CD4-positive, alpha-beta T cell (primary cell): ENCODE results near the gene ERN2. TPM values are rescaled to one million over a fixed set of nuclear protein-coding genes. Genes with fewer than 3 reads are reported as not detected.

Source experiments
- ATAC-seq: fragments of 200-7000 bp; cut with Tn5 transposase; one replicate; pipeline ENCODE4 v1.10.0; 2022; ENCODE audit warnings: mild to moderate bottlenecking; ENCODE audit not compliant: poor library complexity
- CTCF ChIA-PET: fragments of 350-600 bp; sonication (Branson Sonifier 250); formaldehyde crosslinking; loops from one replicate; lab custom pipeline; 2021; ENCODE audit warnings: antibody characterized with exemption, inconsistent platforms; lab: Charles Lee
- POLR2A ChIA-PET: fragments of 350-600 bp; sonication (Branson Sonifier 250); formaldehyde crosslinking; loops from one replicate; lab custom pipeline; 2021; ENCODE audit warnings: antibody characterized with exemption, inconsistent platforms; lab: Charles Lee
- DNase-seq, 14 experiments: peaks; one replicate each; pipeline ENCODE4 v3.0.0-alpha.2; 2013 to 2020; ENCODE audit warnings: mixed read lengths in 2 of 14
- H3K27ac ChIP-seq, 2 donors: one replicate each; pipeline versions ENCODE4 v1.5.1 to v1.7.0; 2013; ENCODE audit warnings: low read length in 2 of 2, low read depth in 1 of 2, mild to moderate bottlenecking in 1 of 2
- H3K27me3 ChIP-seq, 2 experiments: 1 replicate in 1 of 2; 2 replicates in 1 of 2; pipeline versions ENCODE4 v1.6.1 to v1.7.0; 2013; ENCODE audit warnings: low read length in 2 of 2, control low read depth in 1 of 2, mild to moderate bottlenecking in 1 of 2, moderate library complexity in 1 of 2; ENCODE audit not compliant: insufficient read depth in 2 of 2, control insufficient read depth in 1 of 2
- H3K36me3 ChIP-seq: one replicate; pipeline ENCODE4 v1.6.1; 2013; ENCODE audit warnings: low read length, control low read depth; ENCODE audit not compliant: insufficient read depth
- H3K4me1 ChIP-seq: one replicate; pipeline ENCODE4 v1.6.1; 2013; ENCODE audit warnings: low read length, control low read depth; ENCODE audit not compliant: insufficient read depth
- H3K4me3 ChIP-seq: one replicate; pipeline ENCODE4 v1.5.1; 2013; ENCODE audit warnings: mild to moderate bottlenecking, low read length, moderate library complexity
- H3K9me3 ChIP-seq, 2 experiments: 1 replicate in 1 of 2; 2 replicates in 1 of 2; pipeline versions ENCODE4 v1.6.1 to v1.7.0; 2013; ENCODE audit warnings: low read length in 2 of 2, mild to moderate bottlenecking in 2 of 2, control low read depth in 1 of 2, moderate library complexity in 1 of 2; ENCODE audit not compliant: control insufficient read depth in 1 of 2, insufficient read depth in 1 of 2
- H3K27ac Mint-ChIP-seq: one replicate; pipeline ENCODE4 v1.8.0; 2020; ENCODE audit warnings: mixed read lengths
- H3K27me3 Mint-ChIP-seq: one replicate; pipeline ENCODE4 v1.8.0; 2021; ENCODE audit warnings: mixed read lengths
- H3K36me3 Mint-ChIP-seq: one replicate; pipeline ENCODE4 v1.8.0; 2021; ENCODE audit warnings: low read depth, mixed read lengths
- H3K4me1 Mint-ChIP-seq: one replicate; pipeline ENCODE4 v1.8.0; 2021; ENCODE audit warnings: low read depth, mixed read lengths
- H3K4me3 Mint-ChIP-seq: one replicate; pipeline ENCODE4 v1.8.0; 2020; ENCODE audit warnings: mild to moderate bottlenecking, mixed read lengths
- H3K9me3 Mint-ChIP-seq: one replicate; pipeline ENCODE4 v1.8.0; 2020; ENCODE audit warnings: mixed read lengths
- CTCF ChIP-seq: fragments of 200-600 bp; IDR thresholded peaks from one replicate; pipeline ENCODE4 v1.8.0; 2022; ENCODE audit warnings: antibody characterized with exemption, mild to moderate bottlenecking
- intact Hi-C, 2 experiments: fragments of 100-400 bp; cut with DNase I in 1 of 2; cut with micrococcal nuclease in 1 of 2; formaldehyde crosslinking; loops; one replicate each; pipeline versions ENCODE4 v1.15.1 to v1.9.0; 2023 to 2025; cut with DNase I, micrococcal nuclease
- total RNA-seq, 174 experiments: library from RNA in 2 of 174; stranded (reverse) in 2 of 174; gene quantifications; one replicate each; pipeline ENCODE4 v1.2.3 and lab custom pipeline; 2021 to 2026

The ERN2 gene
- total RNA-seq, 2 experiments from 2014 or later = not detected

- H3K27ac ChIP-seq = no peak overlapping the region
- H3K9me3 ChIP-seq = peaks cover 5 to 7% of the 10 kb centered on the region in 2 experiments
- no peak for TF ChIP-seq CTCF
- H3K27me3 ChIP-seq = peaks cover 7% of the 10 kb centered on the region in 2 experiments
- no peaks in the 10 kb centered on the region for H3K36me3 Mint-ChIP-seq
- H3K4me1 ChIP-seq = no peaks in the 10 kb centered on the region
- no peaks in the 10 kb centered on the region for H3K4me1 Mint-ChIP-seq
- DNase-seq (no peak), ATAC-seq (no peak)
- no peak overlapping the region for H3K4me3 ChIP-seq
- H3K9me3 Mint-ChIP-seq = peaks cover 3% of the 10 kb centered on the region
- POLR2A ChIA-PET = no interaction called here
- no peaks in the 10 kb centered on the region for H3K36me3 ChIP-seq
- intact Hi-C loops = no loop called here
- peaks cover 40% of the 10 kb centered on the region for H3K27me3 Mint-ChIP-seq
- H3K4me3 Mint-ChIP-seq = no peak overlapping the region
- no peak overlapping the region for H3K27ac Mint-ChIP-seq
- CTCF ChIA-PET = no interaction called here
These were observed 7.5 kb downstream of the ERN2 start for GRCh38 chr16:23705517-23705902.

GRCh38 chr16:23704772-23705516, 8.1 kb downstream of the ERN2 start:
- POLR2A ChIA-PET = no interaction called here

GRCh38 chr16:23702951-23703350, 10.1 kb downstream of the ERN2 start:
- Mint-ChIP-seq H3K36me3 (no peaks in the 10 kb centered on the region), H3K4me3 (no peak overlapping the region), H3K4me1 (no peaks in the 10 kb centered on the region), H3K9me3 (peaks cover 3% of the 10 kb centered on the region), H3K27ac (no peak overlapping the region), H3K27me3 (peaks cover 26% of the 10 kb centered on the region)
- intact Hi-C loops = loop anchor here in 1 of 2 experiments (5.0 kb wide), 1 partner anchor 49 kb away; no protein-coding TSS in a partner anchor
- DNase-seq (no peak), ATAC-seq (no peak)
- H3K36me3 ChIP-seq = no peaks in the 10 kb centered on the region
- peaks cover 8% of the 10 kb centered on the region for H3K4me1 ChIP-seq
- TF ChIP-seq CTCF = no peak
- ChIA-PET CTCF (no interaction called here), POLR2A (no interaction called here)
- peaks cover 0 to 4% of the 10 kb centered on the region in 2 experiments for H3K27me3 ChIP-seq
- no peak overlapping the region for H3K27ac ChIP-seq
- H3K4me3 ChIP-seq = no peak overlapping the region
- H3K9me3 ChIP-seq = no peaks in the 10 kb centered on the region

More at GRCh38 chr16:23704772-23705516, 8.1 kb downstream of the ERN2 start:
- no peak for ATAC-seq
- H3K4me3 ChIP-seq = no peak overlapping the region
- peaks cover 5% of the 10 kb centered on the region in 2 experiments for H3K9me3 ChIP-seq
- H3K27ac ChIP-seq = no peak overlapping the region
- Mint-ChIP-seq H3K36me3 (no peaks in the 10 kb centered on the region), H3K9me3 (peaks cover 3% of the 10 kb centered on the region), H3K4me1 (no peaks in the 10 kb centered on the region), H3K27ac (no peak overlapping the region), H3K27me3 (peaks cover 34% of the 10 kb centered on the region), H3K4me3 (no peak overlapping the region)
- TF ChIP-seq CTCF = no peak
- no peaks in the 10 kb centered on the region for H3K36me3 ChIP-seq
- DNase-seq = no peak
- intact Hi-C loops = loop anchor here in 1 of 2 experiments (5.0 kb wide), 1 partner anchor 47 kb away; no protein-coding TSS in a partner anchor
- CTCF ChIA-PET = no interaction called here
- H3K27me3 ChIP-seq = peaks cover 4 to 7% of the 10 kb centered on the region in 2 experiments
- H3K4me1 ChIP-seq = no peaks in the 10 kb centered on the region
